Medulla oblongata (tissue), 1 donor: ENCODE results near the gene PIP4K2A.
A peak's percentile ranks its signal among the peaks of the same experiment; 100 is the strongest.

Source experiments
- DNase-seq: peaks from one replicate; pipeline ENCODE4 v3.0.0-alpha.2; 2015; ENCODE audit errors: extremely low spot score

The PIP4K2A gene

GRCh38 chr10:22620140-22620857, 94.1 kb downstream of the PIP4K2A start:
- peak; percentile 79 for DNase-seq

- no peak for DNase-seq
Observed at GRCh38 chr10:22619101-22619500, 95.3 kb downstream of the PIP4K2A start.

- DNase-seq: no peak
Observed at GRCh38 chr10:22618078-22618785, 96.1 kb downstream of the PIP4K2A start.

DNA sequence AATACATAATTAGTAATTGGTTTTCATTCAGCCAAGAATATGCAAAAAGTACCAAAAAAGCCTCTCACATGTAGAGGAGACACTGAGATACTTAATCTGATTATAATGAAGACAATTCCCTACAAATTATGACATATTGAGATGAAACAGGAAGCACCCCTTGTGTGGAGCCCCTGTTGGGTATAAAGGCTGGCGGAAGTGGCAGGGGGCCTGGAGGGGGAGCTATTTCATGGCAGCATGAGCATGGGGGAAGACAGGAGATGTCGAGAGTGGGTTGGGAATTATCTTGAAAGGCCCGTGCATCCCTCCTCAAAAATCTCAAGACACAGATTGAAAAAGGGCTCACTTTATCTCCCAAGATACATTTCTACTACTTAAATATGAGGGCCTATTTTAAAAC, 96.9 kb downstream of the PIP4K2A start:
- no peak for DNase-seq

DNA sequence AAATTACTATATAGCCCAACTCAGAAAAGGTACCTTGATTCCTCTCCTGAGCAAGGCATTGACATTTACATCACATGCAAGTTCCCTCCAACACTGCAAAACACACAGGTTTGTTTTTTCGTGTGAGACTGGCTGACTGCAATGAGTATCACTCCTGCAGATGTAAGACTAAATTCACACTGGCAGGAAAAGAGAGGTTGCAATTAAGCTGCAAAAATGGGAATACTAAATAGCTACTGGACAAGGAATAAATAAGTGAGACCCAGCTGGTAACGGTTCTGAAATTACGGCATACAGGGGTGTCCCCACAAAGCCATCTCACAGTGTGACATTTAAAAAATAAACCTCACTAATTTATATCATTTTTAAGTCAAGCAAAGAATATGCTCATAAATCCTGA, 97.3 kb downstream of the PIP4K2A start:
- no peak for DNase-seq

- peak; percentile 85 for DNase-seq
Observed at GRCh38 chr10:22615819-22616499, 98.4 kb downstream of the PIP4K2A start.

DNA sequence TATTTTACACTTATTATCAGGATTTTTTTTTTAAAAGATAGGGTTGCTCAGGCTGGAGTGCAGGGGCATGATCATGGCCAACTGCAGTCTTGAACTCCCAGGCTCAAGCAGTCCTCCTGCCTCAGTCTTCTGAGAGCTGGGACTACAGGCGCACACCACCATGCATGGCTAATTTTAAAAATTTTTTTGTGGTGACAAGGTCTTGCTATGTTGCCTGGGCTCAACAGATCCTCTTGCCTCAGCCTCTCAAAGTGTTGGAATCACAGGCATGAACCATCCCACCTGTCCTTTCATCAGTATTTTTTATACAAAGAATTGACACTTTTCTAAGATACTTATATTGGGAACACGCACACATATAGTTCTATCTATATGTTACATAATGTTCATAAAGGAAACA, 99.3 kb downstream of the PIP4K2A start:
- DNase-seq: no peak

DNA sequence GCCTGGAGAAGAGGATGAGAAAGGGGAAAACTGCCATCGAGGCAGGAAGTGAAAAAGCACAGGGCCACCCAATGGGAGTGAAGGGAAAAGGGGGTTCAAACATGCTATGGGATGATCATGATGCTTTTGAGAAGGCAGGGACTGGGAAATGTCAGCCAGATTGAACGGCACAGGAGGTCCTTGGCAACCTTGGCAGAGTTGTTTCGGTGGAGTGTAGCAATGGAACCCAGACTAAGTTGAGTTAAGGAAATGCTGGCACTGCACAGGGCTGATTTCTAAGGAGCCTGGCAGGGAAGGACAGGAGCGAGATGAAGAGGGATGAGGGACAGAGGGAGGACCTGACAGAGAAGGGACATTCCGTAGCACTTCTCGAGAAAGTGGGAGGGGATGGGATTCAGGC, 101.4 kb downstream of the PIP4K2A start:
- DNase-seq: no peak

- DNase-seq: no peak
Observed at GRCh38 chr10:22612318-22612717, 102.1 kb downstream of the PIP4K2A start.

DNA sequence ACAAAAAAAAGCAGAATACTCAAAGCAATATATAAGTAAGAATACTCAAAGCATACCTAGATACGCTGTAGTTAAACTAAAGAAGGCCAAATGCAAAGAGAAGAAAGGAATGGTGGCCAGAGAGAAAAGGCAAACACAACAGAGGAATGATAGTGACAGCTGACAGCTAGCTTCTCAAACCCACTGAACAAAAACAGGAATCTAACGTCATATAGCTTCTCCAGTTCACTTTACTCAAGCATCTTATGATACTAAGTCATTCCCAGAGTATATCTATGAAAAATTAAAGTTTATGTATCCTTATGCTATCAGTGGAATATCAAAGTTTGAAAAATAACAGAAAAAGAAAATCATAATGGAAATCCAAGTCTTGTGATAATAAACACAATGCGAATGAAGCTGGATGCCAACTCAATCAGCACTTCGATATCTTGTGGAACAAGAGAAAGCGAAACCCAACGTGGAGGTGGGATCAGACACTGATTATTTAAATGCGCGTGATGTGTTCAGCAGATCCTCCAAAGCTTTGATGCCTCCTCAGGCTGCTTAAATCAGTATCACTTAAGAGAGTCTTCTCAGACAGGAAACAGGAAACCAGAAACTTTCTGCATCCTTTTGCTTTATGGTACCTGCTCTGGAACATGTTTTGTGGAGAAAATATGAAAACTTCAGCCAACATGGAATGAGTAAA, 102.8 kb downstream of the PIP4K2A start:
- DNase-seq: no peak

DNA sequence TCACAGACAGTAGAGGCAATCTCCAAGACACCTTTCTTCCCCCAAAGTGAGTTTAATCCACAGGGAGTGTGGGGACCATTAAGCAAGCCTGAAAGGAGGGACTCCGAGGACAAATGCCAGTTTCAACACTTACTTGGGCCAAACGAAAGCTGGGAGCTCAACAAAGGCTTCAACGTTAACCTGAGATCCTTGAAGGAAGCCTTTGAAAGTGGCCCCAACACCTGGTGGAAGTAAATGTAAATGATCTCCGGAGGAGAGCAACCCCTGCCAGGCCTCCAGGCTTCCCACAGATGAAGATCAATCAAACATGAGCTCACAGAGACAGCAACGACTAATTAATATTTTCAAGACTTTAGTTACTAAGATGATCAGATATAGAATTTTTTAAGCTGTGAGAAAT, 103.8 kb downstream of the PIP4K2A start:
- DNase-seq: no peak

- DNase-seq: no peak
Observed at GRCh38 chr10:22609719-22610465, 104.5 kb downstream of the PIP4K2A start.

GRCh38 chr10:22609251-22609650, 105.1 kb downstream of the PIP4K2A start:
- DNase-seq: no peak

- DNase-seq: no peak
Observed at GRCh38 chr10:22607261-22607660, 107.1 kb downstream of the PIP4K2A start.

- DNase-seq: peak; percentile 64
Observed at GRCh38 chr10:22606164-22606614, 108.2 kb downstream of the PIP4K2A start.

DNA sequence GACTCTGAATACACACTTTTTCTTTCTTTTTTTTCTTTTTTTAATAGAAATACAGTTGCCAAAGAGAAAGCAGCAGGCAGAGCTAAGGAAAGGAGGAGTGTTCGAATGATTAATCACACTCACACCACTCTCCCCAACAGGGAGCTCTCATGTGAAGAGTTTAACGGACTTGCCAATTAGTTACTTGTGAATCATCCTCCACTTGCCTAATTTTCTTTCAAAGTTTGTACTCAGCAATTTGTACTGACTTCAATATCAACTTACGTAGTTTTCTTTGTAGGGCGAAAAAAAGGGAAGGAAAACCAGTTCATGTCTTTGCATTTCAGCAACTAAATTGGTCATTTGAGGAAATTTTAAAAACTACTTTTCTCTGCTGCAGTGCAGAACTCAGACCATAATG, 109.2 kb downstream of the PIP4K2A start:
- DNase-seq: peak; percentile 71

GRCh38 chr10:22604344-22605126, 109.8 kb downstream of the PIP4K2A start:
- DNase-seq: no peak

DNA sequence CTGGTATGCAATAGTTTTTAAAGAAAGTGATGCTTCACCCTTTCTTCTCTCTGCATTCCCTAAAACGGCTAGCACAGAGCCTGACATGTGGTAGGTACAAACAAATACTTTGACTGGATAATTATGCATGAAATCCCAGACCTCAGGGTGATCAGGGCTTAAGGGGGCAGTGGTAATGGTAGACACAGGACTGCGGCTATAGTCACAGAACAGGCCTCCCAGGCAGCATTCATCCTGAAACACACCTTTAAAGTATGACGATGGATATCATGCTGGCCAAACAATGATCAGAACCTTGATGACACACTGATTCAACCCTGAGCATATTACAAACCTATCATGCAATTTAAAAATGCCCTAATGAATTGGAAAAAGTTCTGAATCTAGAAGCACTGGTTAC, 110.8 kb downstream of the PIP4K2A start:
- DNase-seq: no peak

DNA sequence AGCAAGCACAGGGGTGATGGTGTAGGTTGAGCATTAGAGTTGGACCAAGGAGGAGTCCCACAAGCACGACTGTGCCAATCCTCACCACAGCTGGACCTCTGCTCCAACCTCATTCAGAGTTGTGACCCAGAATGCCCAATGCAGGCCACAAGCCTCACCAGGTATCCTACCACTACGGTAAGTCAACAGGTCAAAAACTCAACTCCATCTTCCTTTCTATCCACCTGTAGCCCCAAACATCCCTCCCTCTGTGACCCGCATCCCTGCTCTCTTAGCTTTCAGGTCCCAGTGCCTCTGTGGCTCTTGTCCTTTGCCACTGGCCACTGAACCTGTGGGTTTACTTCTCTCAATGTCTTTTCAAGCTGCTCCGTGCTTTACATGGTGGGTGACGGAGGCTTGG, 112.8 kb downstream of the PIP4K2A start:
- no peak for DNase-seq

GRCh38 chr10:22599636-22600228, 114.6 kb downstream of the PIP4K2A start:
- DNase-seq: no peak
